Fibroblast of lung (primary cell): Measurements from ENCODE around the gene NBR1. TPM values are rescaled to one million over a fixed set of nuclear protein-coding genes. Genes with fewer than 3 reads are reported as not detected.
"Not testable (repeated sequence)": the region's sequence is repeated elsewhere in the genome, so short reads cannot be mapped to it uniquely, and the experiment has no call there.

ENCODE experiments used
- DNase-seq, 2 donors: peaks; one replicate each; pipeline versions ENCODE4 v3.0.0 to v3.0.0-alpha.2; 2010; ENCODE audit warnings: low read depth in 2 of 2
- H2AFZ ChIP-seq: 2 replicates; pipeline ENCODE4 v1.5.1; 2012; ENCODE audit warnings: low read length, control low read depth, inconsistent platforms
- H3K27ac ChIP-seq: 2 replicates; pipeline ENCODE4 v1.5.1; 2011; ENCODE audit warnings: low read length, control low read depth; ENCODE audit not compliant: insufficient read depth
- H3K27me3 ChIP-seq: 2 replicates; pipeline ENCODE4 v1.5.1; 2011; ENCODE audit warnings: mild to moderate bottlenecking, low read length; ENCODE audit not compliant: control insufficient read depth, insufficient read depth
- H3K36me3 ChIP-seq: 2 replicates; pipeline ENCODE4 v1.5.1; 2011; ENCODE audit warnings: low read length; ENCODE audit not compliant: control insufficient read depth, insufficient read depth
- H3K4me1 ChIP-seq: 2 replicates; pipeline ENCODE4 v1.5.1; 2011; ENCODE audit warnings: low read length; ENCODE audit not compliant: control insufficient read depth, insufficient read depth; ENCODE audit errors: extremely low read depth
- H3K4me2 ChIP-seq: 2 replicates; pipeline ENCODE4 v1.5.1; 2011; ENCODE audit warnings: low read length, control low read depth; ENCODE audit not compliant: insufficient read depth; ENCODE audit errors: extremely low read depth
- H3K4me3 ChIP-seq, 4 experiments: fragments of 200-600 bp in 1 of 4; sonication (generic) in 1 of 4; replicated peaks in 1 of 4; 2 replicates each; pipeline ENCODE4 v1.5.1; 2011 to 2016; ENCODE audit warnings: low read length in 4 of 4, low read depth in 3 of 4, mild to moderate bottlenecking in 3 of 4, control low read depth in 2 of 4, inconsistent platforms in 1 of 4, mixed read lengths in 1 of 4; ENCODE audit not compliant: insufficient read depth in 1 of 4; ENCODE audit errors: control extremely low read depth in 1 of 4
- H3K79me2 ChIP-seq: 2 replicates; pipeline ENCODE4 v1.5.1; 2012; ENCODE audit warnings: mild to moderate bottlenecking, low read length, inconsistent platforms; ENCODE audit not compliant: control insufficient read depth, insufficient read depth
- H3K9ac ChIP-seq: 2 replicates; pipeline ENCODE4 v1.5.1; 2011; ENCODE audit warnings: mild to moderate bottlenecking, low read length, control low read depth; ENCODE audit not compliant: insufficient read depth
- H3K9me3 ChIP-seq: 2 replicates; pipeline ENCODE4 v1.5.1; 2012; ENCODE audit warnings: low read depth, low read length; ENCODE audit not compliant: control insufficient read depth, insufficient read depth
- H4K20me1 ChIP-seq: 2 replicates; pipeline ENCODE4 v1.5.1; 2011; ENCODE audit warnings: low read length; ENCODE audit not compliant: control insufficient read depth, insufficient read depth; ENCODE audit errors: extremely low read depth
- EZH2 ChIP-seq: IDR thresholded peaks from 2 replicates; pipeline ENCODE4 v1.5.1; 2012; ENCODE audit warnings: low read length, control low read depth, mild to moderate bottlenecking; ENCODE audit errors: missing control alignments
- polyA plus RNA-seq, 2 donors: library from polyadenylated mRNA; depleted of rRNA in 1 of 2; stranded (reverse) in 1 of 2; unstranded in 1 of 2; fragments of >200 nt; gene quantifications; 2 replicates each; pipeline ENCODE4 v1.2.1, GENCODE V29; 2011 to 2012; ENCODE audit warnings: missing spikeins in 1 of 2
- total RNA-seq: library from RNA; depleted of rRNA; stranded (reverse); fragments of >200 nt; gene quantifications from 2 replicates; pipeline ENCODE4 v1.2.1, GENCODE V29; 2014
- TF ChIP-seq, protein P1 (sequence below), 2 donors: IDR thresholded peaks in 1 of 2; conservative IDR thresholded peaks in 1 of 2; 1 replicate in 1 of 2; 2 replicates in 1 of 2; pipeline ENCODE4 v1.5.1; 2011 to 2012; ENCODE audit warnings: low read length in 2 of 2, control low read depth in 1 of 2, inconsistent platforms in 1 of 2, low read depth in 1 of 2, mild to moderate bottlenecking in 1 of 2

Gene NBR1
- total and polyA plus RNA-seq, 2 donors (not counting 1 experiment from before 2014, with no cell fraction given): 91.8 to 134 TPM

DNA sequence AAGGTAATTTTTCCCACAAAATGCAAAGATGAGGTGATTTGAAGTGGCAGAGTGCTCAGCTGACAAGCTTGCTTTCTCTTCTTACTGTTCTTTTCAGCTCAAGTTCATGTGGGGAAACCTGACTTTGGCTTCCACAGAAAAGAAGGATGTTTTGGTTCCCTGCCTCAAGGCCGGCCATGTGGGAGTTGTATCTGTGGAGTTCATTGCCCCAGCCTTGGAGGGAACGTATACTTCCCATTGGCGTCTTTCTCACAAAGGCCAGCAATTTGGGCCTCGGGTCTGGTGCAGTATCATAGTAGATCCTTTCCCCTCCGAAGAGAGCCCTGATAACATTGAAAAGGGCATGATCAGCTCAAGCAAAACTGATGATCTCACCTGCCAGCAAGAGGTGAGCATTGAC lies 22.2 kb downstream of the NBR1 start:
- Histone ChIP-seq H4K20me1 (no peaks in the 10 kb centered on the region), H3K9ac (no peak overlapping the region), H3K27me3 (no peaks in the 10 kb centered on the region), H3K4me2 (no peak overlapping the region), H2AFZ (no peak overlapping the region), H3K36me3 (peaks cover 22% of the 10 kb centered on the region), H3K4me3 (no peak overlapping the region), H3K79me2 (no peaks in the 10 kb centered on the region), H3K9me3 (no peaks in the 10 kb centered on the region), H3K4me1 (no peaks in the 10 kb centered on the region), H3K27ac (no peak overlapping the region)
- no peak for TF ChIP-seq EZH2
- TF ChIP-seq, protein P1, sequence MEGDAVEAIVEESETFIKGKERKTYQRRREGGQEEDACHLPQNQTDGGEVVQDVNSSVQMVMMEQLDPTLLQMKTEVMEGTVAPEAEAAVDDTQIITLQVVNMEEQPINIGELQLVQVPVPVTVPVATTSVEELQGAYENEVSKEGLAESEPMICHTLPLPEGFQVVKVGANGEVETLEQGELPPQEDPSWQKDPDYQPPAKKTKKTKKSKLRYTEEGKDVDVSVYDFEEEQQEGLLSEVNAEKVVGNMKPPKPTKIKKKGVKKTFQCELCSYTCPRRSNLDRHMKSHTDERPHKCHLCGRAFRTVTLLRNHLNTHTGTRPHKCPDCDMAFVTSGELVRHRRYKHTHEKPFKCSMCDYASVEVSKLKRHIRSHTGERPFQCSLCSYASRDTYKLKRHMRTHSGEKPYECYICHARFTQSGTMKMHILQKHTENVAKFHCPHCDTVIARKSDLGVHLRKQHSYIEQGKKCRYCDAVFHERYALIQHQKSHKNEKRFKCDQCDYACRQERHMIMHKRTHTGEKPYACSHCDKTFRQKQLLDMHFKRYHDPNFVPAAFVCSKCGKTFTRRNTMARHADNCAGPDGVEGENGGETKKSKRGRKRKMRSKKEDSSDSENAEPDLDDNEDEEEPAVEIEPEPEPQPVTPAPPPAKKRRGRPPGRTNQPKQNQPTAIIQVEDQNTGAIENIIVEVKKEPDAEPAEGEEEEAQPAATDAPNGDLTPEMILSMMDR (conservative IDR thresholded peaks at IDR 0.05 in 1 of 2, IDR thresholded peaks at IDR 0.05 in 1 of 2; ENCODE audit: low read depth in 1 of 2, low read length in 2 of 2): no peak
- DNase-seq: no peak

DNA sequence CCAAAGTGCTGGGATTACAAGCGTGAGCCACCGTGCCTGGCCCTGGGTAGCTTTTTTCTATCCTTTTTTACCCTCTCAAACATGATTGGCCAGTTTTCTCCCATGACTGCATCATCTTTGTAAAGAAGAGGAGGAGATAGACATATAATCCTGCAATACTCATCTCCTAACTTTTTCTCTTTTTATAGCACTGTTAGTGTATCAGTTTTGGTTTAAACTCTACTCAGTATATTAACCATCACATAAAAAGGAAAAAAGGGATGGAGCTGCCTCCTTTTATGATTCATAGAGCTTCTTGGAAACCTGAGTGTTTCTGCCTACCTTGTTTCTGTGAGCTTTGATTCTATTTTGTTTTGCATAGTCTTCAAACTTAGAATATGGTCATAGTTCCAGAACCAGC lies 28.6 kb downstream of the NBR1 start:
- TF ChIP-seq EZH2: no peak
- TF ChIP-seq, protein P1 (conservative IDR thresholded peaks at IDR 0.05 in 1 of 2, IDR thresholded peaks at IDR 0.05 in 1 of 2; ENCODE audit: low read depth in 1 of 2, low read length in 2 of 2): no peak
- H3K36me3 ChIP-seq: peaks cover 16% of the 10 kb centered on the region
- no peak for DNase-seq

DNA sequence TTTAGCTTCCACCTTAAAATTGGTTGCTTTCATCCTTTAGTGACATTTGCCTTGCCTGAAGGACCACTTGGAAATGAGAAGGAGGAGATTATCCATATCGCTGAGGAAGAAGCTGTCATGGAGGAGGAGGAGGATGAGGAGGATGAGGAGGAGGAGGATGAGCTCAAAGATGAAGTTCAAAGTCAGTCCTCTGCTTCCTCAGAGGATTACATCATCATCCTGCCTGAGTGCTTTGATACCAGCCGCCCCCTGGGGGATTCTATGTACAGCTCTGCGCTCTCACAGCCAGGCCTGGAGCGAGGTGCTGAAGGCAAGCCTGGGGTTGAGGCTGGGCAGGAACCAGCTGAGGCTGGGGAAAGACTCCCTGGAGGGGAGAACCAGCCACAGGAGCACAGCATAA lies 29.1 kb downstream of the NBR1 start:
- no peaks in the 10 kb centered on the region for H3K9me3 ChIP-seq
- H3K79me2 ChIP-seq: no peaks in the 10 kb centered on the region
- no peak overlapping the region for H3K4me3 ChIP-seq
- no peak overlapping the region for H3K27ac ChIP-seq
- TF ChIP-seq EZH2: no peak
- H3K4me1 ChIP-seq: no peaks in the 10 kb centered on the region
- H3K9ac ChIP-seq: no peak overlapping the region
- no peak overlapping the region for H2AFZ ChIP-seq
- no peak for DNase-seq
- H3K4me2 ChIP-seq: no peak overlapping the region
- H4K20me1 ChIP-seq: no peaks in the 10 kb centered on the region
- H3K27me3 ChIP-seq: no peaks in the 10 kb centered on the region
- peaks cover 16% of the 10 kb centered on the region for H3K36me3 ChIP-seq

More for the DNA sequence above, 28.6 kb downstream of the NBR1 start:
- H4K20me1 ChIP-seq: no peaks in the 10 kb centered on the region
- no peak overlapping the region for H3K27ac ChIP-seq
- H3K9ac ChIP-seq: no peak overlapping the region
- no peaks in the 10 kb centered on the region for H3K9me3 ChIP-seq
- no peak overlapping the region for H2AFZ ChIP-seq
- H3K4me3 ChIP-seq: no peak overlapping the region
- H3K27me3 ChIP-seq: no peaks in the 10 kb centered on the region
- H3K4me2 ChIP-seq: no peak overlapping the region
- no peaks in the 10 kb centered on the region for H3K4me1 ChIP-seq
- no peaks in the 10 kb centered on the region for H3K79me2 ChIP-seq

GRCh38 chr17:43203013-43203412 lies 32.0 kb downstream of the NBR1 start:
- H4K20me1 ChIP-seq, H3K36me3 ChIP-seq, H3K9ac ChIP-seq, H3K9me3 ChIP-seq, H3K4me2 ChIP-seq, H3K4me1 ChIP-seq, H3K27ac ChIP-seq, H3K27me3 ChIP-seq, H2AFZ ChIP-seq, H3K4me3 ChIP-seq, DNase-seq, H3K79me2 ChIP-seq: not testable (repeated sequence)
